ENCODE results near the gene MYL10. TPM values are rescaled to one million over a fixed set of nuclear protein-coding genes. Genes with fewer than 3 reads are reported as not detected.
A peak's percentile ranks its signal among the peaks of the same experiment; 100 is the strongest.

Gene MYL10
- total and polyA plus RNA-seq, 11 donors = not detected

GRCh38 chr7:101604331-101604933 lies 24.7 kb downstream of the MYL10 start:
- Histone ChIP-seq H3K4me3 (no peak overlapping the region), H3K27me3 (peaks cover 0 to 6% (median 0%) of the 10 kb centered on the region in 9 donors), H3K36me3 (no peaks in the 10 kb centered on the region), H3K27ac (no peak overlapping the region), H3K4me1 (peaks cover 0 to 8% (median 0%) of the 10 kb centered on the region in 12 donors), H3K9me3 (no peaks in the 10 kb centered on the region)
- intact Hi-C loops (cut with DNase I) = loop anchor here (5.0 to 10.0 kb wide), 11 partner anchors 70 to 670 kb away; partner anchors contain the start of gene CUX1 (in 3 of the 10)
- no peak for TF ChIP-seq POLR2A (IDR thresholded peaks at IDR 0.05)
- no peak for ATAC-seq
- WGBS, 4 donors = 62 to 71% (median 65%) methylated on average over 5 of the region's 5 CpGs
- peak in 1 of 5 donors; percentile 12 for DNase-seq

DNA sequence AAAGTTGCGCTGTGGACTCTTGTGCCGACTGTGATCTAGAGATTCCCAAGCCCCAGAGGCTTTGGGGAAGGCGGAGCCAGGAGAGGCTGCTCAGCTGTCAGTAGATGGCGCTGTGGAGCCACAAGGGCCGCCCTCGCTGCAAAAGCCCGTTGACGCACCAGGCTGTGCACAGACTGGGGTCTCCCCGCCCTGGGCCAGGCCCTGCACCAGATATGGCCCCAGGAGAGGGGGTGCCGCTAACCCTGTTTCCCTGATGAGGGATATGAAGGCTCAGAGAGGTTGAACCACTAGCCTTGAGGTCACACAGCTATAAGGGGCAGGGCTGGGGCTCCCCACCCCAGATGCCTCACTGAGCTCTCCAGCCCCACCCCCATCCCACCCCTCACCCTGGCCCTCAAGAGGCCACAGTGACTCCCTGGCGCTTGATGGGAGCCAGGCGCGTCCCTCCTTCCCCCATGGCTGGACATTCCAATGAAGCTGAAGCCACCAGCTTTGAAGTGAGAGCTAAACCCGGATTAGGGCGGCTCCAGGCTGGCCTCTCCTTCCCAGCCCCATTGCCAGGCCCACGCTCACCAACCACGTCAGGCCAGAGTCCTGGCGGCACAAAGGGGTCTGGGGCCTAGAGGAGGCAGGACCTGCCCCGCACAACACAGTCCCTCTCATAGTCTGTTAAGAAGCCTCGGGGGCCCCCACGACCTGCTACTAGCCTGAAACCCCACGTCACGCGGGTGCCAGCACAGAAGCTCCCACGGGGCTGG lies 26.4 kb downstream of the MYL10 start:
- Histone ChIP-seq H3K4me1 (peaks cover 0 to 8% (median 0%) of the 10 kb centered on the region in 12 donors), H3K27me3 (peaks cover 0 to 6% (median 0%) of the 10 kb centered on the region in 9 donors), H3K27ac (no peak overlapping the region), H3K4me3 (no peak overlapping the region), H3K9me3 (no peaks in the 10 kb centered on the region), H3K36me3 (no peaks in the 10 kb centered on the region)
- intact Hi-C loops (cut with DNase I) = loop anchor here (1.0 to 10.0 kb wide), 13 partner anchors 72 to 672 kb away; partner anchors contain the start of gene CUX1 (in 3 of the 10)
- ATAC-seq (peak; percentile 75 to 95 (median 84)), DNase-seq (peak; percentile 71 to 87 (median 75))
- WGBS, 4 donors = 27 to 36% (median 34%) methylated on average over 17 to 25 of the region's 25 CpGs
- TF ChIP-seq CTCF (IDR thresholded peaks at IDR 0.05) = peak; percentile 77 to 95 (median 89)
- TF ChIP-seq POLR2A (IDR thresholded peaks at IDR 0.05) = no peak

DNA sequence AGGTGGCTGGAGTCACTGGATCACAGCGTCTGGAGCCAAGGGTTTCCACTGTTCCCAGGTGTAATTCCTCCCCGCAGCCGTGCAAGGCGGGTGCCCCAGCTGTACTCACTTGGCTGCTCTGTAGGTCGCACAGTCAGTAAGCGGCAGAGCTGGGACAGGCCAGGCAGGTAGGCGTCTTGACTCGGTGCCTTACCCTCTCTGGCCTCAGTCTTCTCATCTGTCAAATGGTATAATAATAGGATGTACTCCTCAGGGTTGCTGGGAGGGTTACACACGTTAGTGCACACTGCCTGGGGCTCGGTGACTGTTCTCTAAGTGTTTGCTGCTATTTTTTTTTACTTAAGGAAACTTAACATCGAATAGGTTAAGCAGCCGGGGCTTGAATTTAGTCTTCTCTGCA lies 27.0 kb downstream of the MYL10 start:
- peaks cover 0 to 8% (median 0%) of the 10 kb centered on the region in 12 donors for H3K4me1 ChIP-seq
- WGBS, 4 donors = 53 to 65% (median 57%) methylated on average over 12 of the region's 12 CpGs
- no peaks in the 10 kb centered on the region for H3K36me3 ChIP-seq
- intact Hi-C loops (cut with DNase I) = loop anchor here (1.0 to 10.0 kb wide), 13 partner anchors 73 to 673 kb away; partner anchors contain the start of gene CUX1 (in 3 of the 10)
- no peak overlapping the region for H3K4me3 ChIP-seq
- no peaks in the 10 kb centered on the region for H3K9me3 ChIP-seq
- DNase-seq (peak in 1 of 5 donors; percentile 3), ATAC-seq (no peak)
- H3K27me3 ChIP-seq = peaks cover 0 to 6% (median 0%) of the 10 kb centered on the region in 9 donors
- no peak overlapping the region for H3K27ac ChIP-seq
- TF ChIP-seq POLR2A (IDR thresholded peaks at IDR 0.05) (no peak), CTCF (IDR thresholded peaks at IDR 0.05) (no peak)

DNA sequence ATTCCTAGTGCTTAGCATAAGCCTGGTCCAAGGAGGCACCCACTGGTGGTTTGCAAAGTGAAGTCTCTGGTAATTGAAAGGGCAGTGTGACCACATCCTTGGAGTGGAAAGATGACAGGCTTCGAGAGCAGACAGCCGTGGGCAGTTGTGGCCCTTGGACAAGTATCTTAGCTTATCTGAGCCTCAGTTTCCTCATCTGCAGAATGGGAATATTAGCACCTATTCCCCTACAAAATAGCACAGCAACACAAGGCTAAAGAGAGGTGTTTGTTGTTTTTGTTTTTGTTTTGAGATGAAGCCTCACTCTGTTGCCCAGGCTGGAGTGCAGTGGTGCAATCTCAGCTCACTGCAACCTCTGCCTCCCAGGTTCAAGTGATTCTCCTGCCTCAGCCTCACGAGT lies 29.3 kb downstream of the MYL10 start:
- Histone ChIP-seq H3K36me3 (no peaks in the 10 kb centered on the region), H3K4me1 (peaks cover 0 to 8% (median 0%) of the 10 kb centered on the region in 12 donors), H3K9me3 (no peaks in the 10 kb centered on the region), H3K27ac (no peak overlapping the region), H3K27me3 (peaks cover 0 to 6% (median 0%) of the 10 kb centered on the region in 9 donors), H3K4me3 (no peak overlapping the region)
- intact Hi-C loops (cut with DNase I) = loop anchor here (5.0 to 10.0 kb wide), 11 partner anchors 75 to 675 kb away; partner anchors contain the start of gene CUX1 (in 3 of the 10)
- DNase-seq (no peak), ATAC-seq (no peak)
- TF ChIP-seq POLR2A (IDR thresholded peaks at IDR 0.05) (no peak), CTCF (IDR thresholded peaks at IDR 0.05) (no peak)
- 81 to 94% (median 88%) methylated on average over 3 of the region's 3 CpGs for WGBS, 4 donors

Data from heart left ventricle (tissue), 16 donors.